ENCODE data around the gene CDC42. TPM values are rescaled to one million over a fixed set of nuclear protein-coding genes. Genes with fewer than 3 reads are reported as not detected.

CDC42 gene
- total RNA-seq, 1 experiment from 2014 or later = 223 TPM

- Histone ChIP-seq H3K79me2 (ENCODE audit: low read length) (peaks cover 99% of the 10 kb centered on the region), H3K36me3 (ENCODE audit: insufficient read depth, low read length) (peaks cover 26% of the 10 kb centered on the region), H3K9me2 (replicated peaks; ENCODE audit: insufficient read depth, low read length) (no peaks in the 10 kb centered on the region), H3K9me3 (ENCODE audit: low read length) (no peaks in the 10 kb centered on the region), H2AFZ (ENCODE audit: low read length) (no peak overlapping the region), H3K9ac (ENCODE audit: low read length) (peak overlapping the region; percentile 30), H3K4me3 (ENCODE audit: low read length) (peak overlapping the region; percentile 48), H3K4me1 (ENCODE audit: low read length) (peaks cover 60% of the 10 kb centered on the region), H3K4me2 (ENCODE audit: low read depth, low read length, poor library complexity, severe bottlenecking) (peak overlapping the region; percentile 78), H4K20me1 (ENCODE audit: insufficient read depth, low read depth, low read length) (peaks cover 72% of the 10 kb centered on the region), H3K27me3 (ENCODE audit: low read length) (no peaks in the 10 kb centered on the region), H3K27ac (ENCODE audit: low read length) (peak overlapping the region; percentile 90)
- DNase-seq = no peak
Measured at GRCh38 chr1:22075718-22076117, 23.2 kb downstream of the CDC42 start.

- no peaks in the 10 kb centered on the region for H3K9me2 ChIP-seq (replicated peaks; ENCODE audit: insufficient read depth, low read length)
- peaks cover 68% of the 10 kb centered on the region for H4K20me1 ChIP-seq (ENCODE audit: insufficient read depth, low read depth, low read length)
- no peaks in the 10 kb centered on the region for H3K9me3 ChIP-seq (ENCODE audit: low read length)
- peak overlapping the region; percentile 78 for H3K4me2 ChIP-seq (ENCODE audit: low read depth, low read length, poor library complexity, severe bottlenecking)
- H3K36me3 ChIP-seq (ENCODE audit: insufficient read depth, low read length) = peaks cover 26% of the 10 kb centered on the region
- H3K27ac ChIP-seq (ENCODE audit: low read length) = peak overlapping the region; percentile 90
- peaks cover 59% of the 10 kb centered on the region for H3K4me1 ChIP-seq (ENCODE audit: low read length)
- H3K79me2 ChIP-seq (ENCODE audit: low read length) = peaks cover 99% of the 10 kb centered on the region
- no peak overlapping the region for H2AFZ ChIP-seq (ENCODE audit: low read length)
- no peaks in the 10 kb centered on the region for H3K27me3 ChIP-seq (ENCODE audit: low read length)
- DNase-seq = no peak
- peak overlapping the region; percentile 48; the same call in 1 of the 2 replicates for H3K4me3 ChIP-seq (ENCODE audit: low read length)
- peak overlapping the region; percentile 3; the same call in 1 of the 2 replicates for H3K9ac ChIP-seq (ENCODE audit: low read length)
Measured at GRCh38 chr1:22076346-22076745, 23.8 kb downstream of the CDC42 start.

- Histone ChIP-seq H3K79me2 (ENCODE audit: low read length) (peaks cover 99% of the 10 kb centered on the region), H3K4me1 (ENCODE audit: low read length) (peaks cover 50% of the 10 kb centered on the region), H3K27me3 (ENCODE audit: low read length) (no peaks in the 10 kb centered on the region), H3K9me3 (ENCODE audit: low read length) (no peaks in the 10 kb centered on the region), H3K9ac (ENCODE audit: low read length) (no peak overlapping the region), H3K36me3 (ENCODE audit: insufficient read depth, low read length) (peaks cover 33% of the 10 kb centered on the region), H3K4me3 (ENCODE audit: low read length) (no peak overlapping the region), H3K27ac (ENCODE audit: low read length) (no peak overlapping the region), H2AFZ (ENCODE audit: low read length) (no peak overlapping the region), H3K9me2 (replicated peaks; ENCODE audit: insufficient read depth, low read length) (no peaks in the 10 kb centered on the region), H4K20me1 (ENCODE audit: insufficient read depth, low read depth, low read length) (peaks cover 65% of the 10 kb centered on the region), H3K4me2 (ENCODE audit: low read depth, low read length, poor library complexity, severe bottlenecking) (no peak overlapping the region)
- no peak for DNase-seq
Measured at GRCh38 chr1:22077728-22078127, 25.2 kb downstream of the CDC42 start.

- Histone ChIP-seq H3K9ac (ENCODE audit: low read length) (no peak overlapping the region), H3K79me2 (ENCODE audit: low read length) (peaks cover 99% of the 10 kb centered on the region), H3K4me3 (ENCODE audit: low read length) (no peak overlapping the region), H4K20me1 (ENCODE audit: insufficient read depth, low read depth, low read length) (peaks cover 62% of the 10 kb centered on the region), H3K9me3 (ENCODE audit: low read length) (no peaks in the 10 kb centered on the region), H3K4me1 (ENCODE audit: low read length) (peaks cover 46% of the 10 kb centered on the region), H3K4me2 (ENCODE audit: low read depth, low read length, poor library complexity, severe bottlenecking) (no peak overlapping the region), H3K36me3 (ENCODE audit: insufficient read depth, low read length) (peaks cover 33% of the 10 kb centered on the region), H3K27me3 (ENCODE audit: low read length) (no peaks in the 10 kb centered on the region), H2AFZ (ENCODE audit: low read length) (no peak overlapping the region), H3K27ac (ENCODE audit: low read length) (no peak overlapping the region), H3K9me2 (replicated peaks; ENCODE audit: insufficient read depth, low read length) (no peaks in the 10 kb centered on the region)
- DNase-seq = no peak
Measured at GRCh38 chr1:22078133-22078532, 25.6 kb downstream of the CDC42 start.

GRCh38 chr1:22080191-22080590 is 27.7 kb downstream of the CDC42 start:
- Histone ChIP-seq H3K27me3 (ENCODE audit: low read length) (no peaks in the 10 kb centered on the region), H3K4me2 (ENCODE audit: low read depth, low read length, poor library complexity, severe bottlenecking) (no peak overlapping the region), H3K27ac (ENCODE audit: low read length) (no peak overlapping the region), H3K4me1 (ENCODE audit: low read length) (peaks cover 26% of the 10 kb centered on the region), H3K9me3 (ENCODE audit: low read length) (no peaks in the 10 kb centered on the region), H3K4me3 (ENCODE audit: low read length) (no peak overlapping the region), H2AFZ (ENCODE audit: low read length) (no peak overlapping the region), H4K20me1 (ENCODE audit: insufficient read depth, low read depth, low read length) (peaks cover 51% of the 10 kb centered on the region), H3K79me2 (ENCODE audit: low read length) (peaks cover 100% of the 10 kb centered on the region), H3K9me2 (replicated peaks; ENCODE audit: insufficient read depth, low read length) (no peaks in the 10 kb centered on the region), H3K36me3 (ENCODE audit: insufficient read depth, low read length) (peaks cover 36% of the 10 kb centered on the region), H3K9ac (ENCODE audit: low read length) (no peak overlapping the region)
- no peak for DNase-seq

GRCh38 chr1:22088331-22088730 is 35.8 kb downstream of the CDC42 start:
- no peak for DNase-seq
- no peaks in the 10 kb centered on the region for H3K9me2 ChIP-seq (replicated peaks; ENCODE audit: insufficient read depth, low read length)
- H3K27me3 ChIP-seq (ENCODE audit: low read length) = no peaks in the 10 kb centered on the region
- no peak overlapping the region for H3K27ac ChIP-seq (ENCODE audit: low read length)
- H3K9me3 ChIP-seq (ENCODE audit: low read length) = no peaks in the 10 kb centered on the region
- peaks cover 54% of the 10 kb centered on the region for H4K20me1 ChIP-seq (ENCODE audit: insufficient read depth, low read depth, low read length)
- no peak overlapping the region for H3K9ac ChIP-seq (ENCODE audit: low read length)
- H3K79me2 ChIP-seq (ENCODE audit: low read length) = peaks cover 88% of the 10 kb centered on the region
- no peak overlapping the region for H2AFZ ChIP-seq (ENCODE audit: low read length)
- H3K4me2 ChIP-seq (ENCODE audit: low read depth, low read length, poor library complexity, severe bottlenecking) = no peak overlapping the region
- H3K4me3 ChIP-seq (ENCODE audit: low read length) = no peak overlapping the region
- H3K36me3 ChIP-seq (ENCODE audit: insufficient read depth, low read length) = peaks cover 53% of the 10 kb centered on the region
- peaks cover 48% of the 10 kb centered on the region for H3K4me1 ChIP-seq (ENCODE audit: low read length)

- Histone ChIP-seq H3K9ac (ENCODE audit: low read length) (no peak overlapping the region), H3K4me1 (ENCODE audit: low read length) (peaks cover 51% of the 10 kb centered on the region), H3K9me3 (ENCODE audit: low read length) (no peaks in the 10 kb centered on the region), H4K20me1 (ENCODE audit: insufficient read depth, low read depth, low read length) (peaks cover 55% of the 10 kb centered on the region), H3K79me2 (ENCODE audit: low read length) (peaks cover 87% of the 10 kb centered on the region), H3K4me3 (ENCODE audit: low read length) (no peak overlapping the region), H2AFZ (ENCODE audit: low read length) (no peak overlapping the region), H3K4me2 (ENCODE audit: low read depth, low read length, poor library complexity, severe bottlenecking) (no peak overlapping the region), H3K36me3 (ENCODE audit: insufficient read depth, low read length) (peaks cover 56% of the 10 kb centered on the region), H3K27me3 (ENCODE audit: low read length) (no peaks in the 10 kb centered on the region), H3K9me2 (replicated peaks; ENCODE audit: insufficient read depth, low read length) (no peaks in the 10 kb centered on the region), H3K27ac (ENCODE audit: low read length) (no peak overlapping the region)
- no peak for DNase-seq
Measured at GRCh38 chr1:22089134-22089571, 36.6 kb downstream of the CDC42 start.

- peaks cover 52% of the 10 kb centered on the region for H4K20me1 ChIP-seq (ENCODE audit: insufficient read depth, low read depth, low read length)
- no peak for DNase-seq
- no peak overlapping the region for H3K27ac ChIP-seq (ENCODE audit: low read length)
- H3K9me2 ChIP-seq (replicated peaks; ENCODE audit: insufficient read depth, low read length) = no peaks in the 10 kb centered on the region
- no peaks in the 10 kb centered on the region for H3K27me3 ChIP-seq (ENCODE audit: low read length)
- peaks cover 51% of the 10 kb centered on the region for H3K4me1 ChIP-seq (ENCODE audit: low read length)
- peaks cover 84% of the 10 kb centered on the region for H3K79me2 ChIP-seq (ENCODE audit: low read length)
- H3K9me3 ChIP-seq (ENCODE audit: low read length) = no peaks in the 10 kb centered on the region
- H3K9ac ChIP-seq (ENCODE audit: low read length) = no peak overlapping the region
- no peak overlapping the region for H3K4me3 ChIP-seq (ENCODE audit: low read length)
- peaks cover 59% of the 10 kb centered on the region for H3K36me3 ChIP-seq (ENCODE audit: insufficient read depth, low read length)
- H3K4me2 ChIP-seq (ENCODE audit: low read depth, low read length, poor library complexity, severe bottlenecking) = no peak overlapping the region
- no peak overlapping the region for H2AFZ ChIP-seq (ENCODE audit: low read length)
Measured at GRCh38 chr1:22089787-22090186, 37.3 kb downstream of the CDC42 start.

- H3K9me3 ChIP-seq (ENCODE audit: low read length) = no peaks in the 10 kb centered on the region
- peaks cover 56% of the 10 kb centered on the region for H3K36me3 ChIP-seq (ENCODE audit: insufficient read depth, low read length)
- H3K27ac ChIP-seq (ENCODE audit: low read length) = no peak overlapping the region
- H3K9me2 ChIP-seq (replicated peaks; ENCODE audit: insufficient read depth, low read length) = no peaks in the 10 kb centered on the region
- no peak overlapping the region for H3K9ac ChIP-seq (ENCODE audit: low read length)
- peaks cover 52% of the 10 kb centered on the region for H4K20me1 ChIP-seq (ENCODE audit: insufficient read depth, low read depth, low read length)
- DNase-seq = no peak
- no peaks in the 10 kb centered on the region for H3K27me3 ChIP-seq (ENCODE audit: low read length)
- no peak overlapping the region for H2AFZ ChIP-seq (ENCODE audit: low read length)
- no peak overlapping the region for H3K4me2 ChIP-seq (ENCODE audit: low read depth, low read length, poor library complexity, severe bottlenecking)
- H3K79me2 ChIP-seq (ENCODE audit: low read length) = peaks cover 81% of the 10 kb centered on the region
- peaks cover 51% of the 10 kb centered on the region for H3K4me1 ChIP-seq (ENCODE audit: low read length)
- no peak overlapping the region for H3K4me3 ChIP-seq (ENCODE audit: low read length)
Measured at GRCh38 chr1:22090867-22091266, 38.4 kb downstream of the CDC42 start.

All from Karpas-422 (cell line).